Forelimb muscle (tissue), 1 donor: Measurements from ENCODE around the gene NDRG3. TPM values are rescaled to one million over a fixed set of nuclear protein-coding genes. Genes with fewer than 3 reads are reported as not detected.
"Not testable (repeated sequence)": the region's sequence is repeated elsewhere in the genome, so short reads cannot be mapped to it uniquely, and the experiment has no call there.

ENCODE experiments used
- DNase-seq: peaks from one replicate; pipeline ENCODE4 v3.0.0-alpha.2; 2013; ENCODE audit warnings: low read depth
- polyA plus RNA-seq: library from polyadenylated mRNA; unstranded; fragments of 120-200 nt; gene quantifications from one replicate; pipeline ENCODE4 v1.2.1, GENCODE V29; 2013; ENCODE audit not compliant: insufficient read length

Gene NDRG3
- polyA plus RNA-seq, 1 donor, result 13.9 TPM

GRCh38 chr20:36760647-36761046, 14.8 kb upstream of the NDRG3 start:
- no peak for DNase-seq

DNA sequence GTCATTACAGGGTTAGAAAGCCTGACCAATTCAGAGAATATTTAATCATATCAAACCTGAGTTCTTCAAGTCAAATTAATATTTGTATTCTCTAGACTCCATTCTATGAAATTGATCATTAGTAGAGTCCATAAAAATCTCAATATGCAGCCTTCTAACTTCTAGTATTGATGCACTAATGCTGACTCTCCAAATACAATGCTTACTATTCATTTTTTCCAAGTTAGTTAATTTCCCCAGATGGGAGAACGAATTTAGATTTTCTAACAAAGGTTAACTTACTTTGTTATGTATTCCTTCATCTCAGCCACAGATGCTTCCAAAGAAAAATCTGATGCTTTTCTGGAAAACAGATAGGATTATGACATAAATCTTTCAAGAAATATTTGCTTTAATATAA, 12.4 kb upstream of the NDRG3 start:
- no peak for DNase-seq

DNA sequence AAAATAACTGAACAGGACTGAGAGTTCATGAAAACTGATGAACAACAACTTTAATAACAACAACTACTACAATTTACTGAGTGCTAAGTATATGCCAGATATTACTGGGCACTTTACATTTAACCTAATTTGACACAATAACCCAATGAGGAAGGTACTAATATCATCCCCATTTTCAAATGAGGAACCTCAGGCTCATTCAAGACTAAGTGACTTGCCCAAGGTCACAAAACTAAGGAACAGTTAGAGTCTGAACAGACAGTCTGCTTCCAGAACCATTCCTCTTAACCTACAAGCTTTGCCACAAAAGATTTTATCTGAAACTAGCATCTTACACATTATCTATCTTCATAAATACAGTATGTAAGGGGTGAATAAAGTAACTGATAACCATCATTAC, 10.6 kb upstream of the NDRG3 start:
- no peak for DNase-seq

DNA sequence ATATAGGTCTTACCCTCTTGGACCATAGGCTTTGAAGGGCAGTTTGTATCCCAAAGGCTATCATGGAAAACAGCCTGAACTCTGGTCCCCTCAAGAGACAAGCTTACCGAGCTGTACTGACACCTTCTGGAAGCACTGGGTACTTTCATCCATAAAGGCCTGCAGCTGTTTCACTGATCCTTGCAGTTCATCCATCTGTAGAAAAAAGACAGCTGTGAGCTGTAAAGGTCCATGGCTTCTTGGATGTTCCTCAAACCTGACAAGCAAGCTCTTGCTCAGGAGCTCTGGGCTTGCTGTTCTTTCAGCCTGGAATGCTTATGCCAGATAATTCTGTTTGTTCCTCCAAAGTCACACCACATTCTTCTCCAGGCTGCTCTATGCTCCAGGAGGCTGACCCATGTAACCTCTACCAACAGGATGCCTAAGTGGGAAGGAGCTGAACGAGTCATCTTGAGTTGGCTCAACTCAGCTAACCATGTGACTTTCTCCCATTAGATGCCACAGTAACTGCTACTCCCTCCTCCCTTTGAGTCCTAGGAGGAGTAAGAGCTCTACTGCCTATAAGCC, 8.8 kb upstream of the NDRG3 start:
- DNase-seq, result no peak

- no peak for DNase-seq
Measured at GRCh38 chr20:36752582-36752981, 6.7 kb upstream of the NDRG3 start.

DNA sequence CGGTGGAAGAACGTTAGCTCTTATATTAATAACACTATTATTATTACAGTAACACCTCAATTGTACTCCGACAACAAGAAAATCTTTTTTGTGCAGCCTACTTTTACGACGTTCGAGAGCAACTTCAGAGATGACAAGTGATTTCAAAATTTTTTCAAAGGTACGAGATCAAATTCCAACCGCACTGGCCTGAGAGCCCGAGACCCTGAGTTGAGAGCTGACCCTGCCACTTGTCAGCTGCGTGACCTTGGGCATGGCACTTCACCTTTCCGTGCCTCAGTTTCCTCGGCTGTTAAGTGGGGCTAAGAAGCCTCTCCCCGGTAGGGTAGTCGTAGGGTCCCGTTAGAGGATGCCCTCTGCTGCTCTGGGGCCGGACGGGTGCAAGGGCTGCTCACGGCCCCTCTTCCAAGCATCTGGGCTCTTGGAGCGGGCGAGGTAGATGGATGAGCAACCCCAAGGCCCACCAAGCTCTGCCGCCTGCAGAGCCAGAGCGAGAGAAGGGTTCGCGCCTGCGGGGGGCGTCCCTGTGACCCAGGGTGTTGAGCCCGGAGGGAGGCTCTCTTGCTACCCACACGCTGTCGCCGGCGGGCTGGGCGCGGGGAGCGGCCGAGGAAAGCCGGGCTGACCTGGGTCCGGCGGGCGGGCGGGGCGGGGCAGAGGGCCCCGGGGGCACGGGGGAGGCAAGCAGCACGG, 510 bp downstream of the NDRG3 start:
- DNase-seq, result no peak

DNA sequence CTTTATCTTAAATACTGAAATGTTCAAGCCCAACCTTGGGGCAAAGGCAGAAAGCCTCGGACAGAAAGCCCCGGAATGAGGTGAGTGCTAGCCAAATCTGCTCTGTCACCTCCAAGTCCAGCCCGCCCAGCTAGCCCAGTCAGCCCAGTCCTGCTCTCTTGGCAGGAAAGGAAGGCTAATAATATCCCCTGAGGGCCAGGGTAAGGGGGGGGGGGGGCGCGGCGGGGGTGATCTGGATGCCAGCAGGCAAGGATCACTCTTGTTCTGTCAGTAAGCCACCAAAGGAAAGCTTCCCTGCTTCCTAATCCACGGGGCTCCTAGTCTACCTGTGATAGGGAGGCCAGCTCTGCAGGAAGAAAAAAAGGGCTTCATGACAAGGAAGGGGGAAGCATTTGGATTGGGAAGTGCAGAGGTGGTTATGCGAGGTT, 1.1 kb downstream of the NDRG3 start:
- no peak for DNase-seq

GRCh38 chr20:36744243-36744642, 1.6 kb downstream of the NDRG3 start:
- DNase-seq, result no peak

GRCh38 chr20:36742558-36742957, 3.3 kb downstream of the NDRG3 start:
- DNase-seq, result no peak

DNA sequence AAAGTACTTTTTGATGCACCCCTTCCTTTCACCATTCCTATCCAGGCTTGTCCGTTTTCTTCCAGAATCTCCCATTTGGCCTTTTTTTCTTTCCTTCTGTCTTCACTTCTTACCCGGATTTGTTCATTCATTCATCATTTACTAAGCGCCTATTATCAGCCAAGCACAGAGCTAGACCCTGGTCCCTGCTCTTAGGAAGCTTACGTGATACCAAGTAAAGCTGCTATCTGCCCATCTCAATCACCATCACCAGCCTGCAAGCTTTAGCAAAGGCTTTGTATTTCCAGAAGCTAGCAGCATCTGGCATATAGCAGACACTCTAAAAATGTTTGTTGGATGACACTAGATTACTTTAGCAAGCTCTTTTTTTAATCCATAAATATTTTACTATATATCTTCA, 4.8 kb downstream of the NDRG3 start:
- DNase-seq, result no peak

- no peak for DNase-seq
Measured at GRCh38 chr20:36737183-36737499, 8.7 kb downstream of the NDRG3 start.

DNA sequence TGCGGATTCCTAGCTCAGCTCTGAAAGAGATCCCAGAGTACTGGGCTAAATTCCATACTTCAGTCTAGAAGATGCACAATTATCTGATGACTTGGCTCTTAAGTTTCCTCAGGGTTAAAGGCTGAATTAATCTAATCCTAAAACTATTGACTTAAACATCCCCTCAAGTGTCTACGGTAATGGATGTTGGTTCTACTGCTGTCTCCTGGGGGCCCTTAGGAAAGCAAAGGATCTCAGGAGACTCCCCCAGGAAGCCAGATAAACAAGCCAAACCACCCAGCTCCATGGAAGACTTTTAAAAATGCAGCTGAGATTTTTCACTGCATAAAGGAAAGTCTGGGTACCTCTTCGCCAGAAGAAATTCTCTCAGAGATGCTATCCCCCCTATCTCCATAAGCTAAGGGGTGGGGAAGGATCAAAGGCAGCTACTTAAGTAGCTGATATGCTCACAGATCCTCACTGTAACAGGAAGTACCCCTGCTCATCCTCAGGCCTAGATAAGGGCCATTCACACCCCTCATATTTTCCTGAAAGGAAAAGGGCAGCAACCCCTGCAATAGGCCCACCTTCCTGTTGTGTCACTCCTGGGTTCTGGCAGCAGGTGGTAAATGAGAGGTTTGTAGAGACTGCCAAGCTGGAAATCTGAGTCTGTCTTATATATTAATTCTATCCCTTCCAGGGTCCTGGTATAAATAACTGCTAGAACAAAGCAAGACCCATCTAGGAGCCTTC, 9.3 kb downstream of the NDRG3 start:
- no peak for DNase-seq

DNA sequence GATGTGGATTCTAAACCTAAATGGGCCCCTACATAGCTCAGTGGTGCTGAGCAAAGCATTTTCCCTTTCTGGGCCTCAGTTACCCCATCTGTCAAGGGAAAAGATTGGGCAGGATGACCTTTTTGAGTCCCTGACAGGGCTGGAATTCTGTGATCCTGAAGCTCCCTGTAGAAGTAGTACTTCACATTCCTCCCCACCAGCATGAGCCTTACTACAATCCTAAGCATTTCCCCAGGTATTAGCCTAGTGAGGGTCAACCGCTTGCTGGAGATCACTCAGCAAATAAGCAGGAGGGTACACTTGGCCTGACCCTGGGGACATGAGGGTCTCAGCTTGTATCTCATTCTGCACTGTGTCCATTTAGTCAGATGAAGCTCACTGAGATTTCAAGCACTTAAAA, 13.4 kb downstream of the NDRG3 start:
- no peak for DNase-seq

- DNase-seq, result no peak
Measured at GRCh38 chr20:36728986-36729385, 16.9 kb downstream of the NDRG3 start.

- no peak for DNase-seq
Measured at GRCh38 chr20:36726168-36726567, 19.7 kb downstream of the NDRG3 start.

GRCh38 chr20:36720510-36720909, 25.4 kb downstream of the NDRG3 start:
- DNase-seq, result no peak

GRCh38 chr20:36717657-36718056, 28.2 kb downstream of the NDRG3 start:
- DNase-seq, result no peak

DNA sequence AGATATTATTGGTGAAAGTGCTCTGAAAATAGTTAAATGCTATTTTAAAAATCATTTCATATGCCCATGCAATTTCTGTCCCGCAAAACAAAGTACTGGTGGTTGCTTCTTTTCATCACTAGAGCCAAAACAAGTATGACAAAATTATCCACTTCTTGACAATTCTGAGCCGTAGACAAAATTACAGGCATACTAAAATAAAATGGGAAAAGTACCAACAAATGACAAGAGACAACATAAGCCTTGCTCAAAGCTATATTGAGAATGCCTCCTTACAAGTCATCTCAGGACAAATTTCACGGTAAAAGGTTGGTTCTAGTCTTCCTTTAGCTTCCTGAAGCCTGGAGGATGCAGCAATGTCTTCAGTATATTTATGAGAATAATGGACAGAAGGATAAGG, 28.9 kb downstream of the NDRG3 start:
- DNase-seq, result no peak

DNA sequence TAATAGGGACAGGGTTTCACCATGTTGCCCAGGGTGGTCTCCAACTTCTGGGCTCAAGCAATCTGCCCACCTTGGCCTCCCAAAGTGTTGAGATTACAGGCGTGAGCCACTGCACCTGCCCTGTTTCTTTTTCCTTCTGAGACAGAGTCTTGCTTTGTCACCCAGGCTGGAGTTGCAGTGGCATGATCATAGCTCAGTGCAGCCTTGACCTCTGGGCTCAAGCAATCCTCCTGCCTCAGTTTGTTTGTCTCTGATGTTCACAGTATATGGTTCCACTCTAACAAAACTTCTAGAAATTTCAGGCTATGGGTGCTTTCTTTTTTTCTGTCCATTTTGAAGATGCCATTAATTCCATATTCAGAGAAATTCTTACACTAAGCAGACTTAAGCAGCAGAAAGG, 33.1 kb downstream of the NDRG3 start:
- no peak for DNase-seq

- no peak for DNase-seq
Measured at GRCh38 chr20:36709126-36709525, 36.8 kb downstream of the NDRG3 start.

DNA sequence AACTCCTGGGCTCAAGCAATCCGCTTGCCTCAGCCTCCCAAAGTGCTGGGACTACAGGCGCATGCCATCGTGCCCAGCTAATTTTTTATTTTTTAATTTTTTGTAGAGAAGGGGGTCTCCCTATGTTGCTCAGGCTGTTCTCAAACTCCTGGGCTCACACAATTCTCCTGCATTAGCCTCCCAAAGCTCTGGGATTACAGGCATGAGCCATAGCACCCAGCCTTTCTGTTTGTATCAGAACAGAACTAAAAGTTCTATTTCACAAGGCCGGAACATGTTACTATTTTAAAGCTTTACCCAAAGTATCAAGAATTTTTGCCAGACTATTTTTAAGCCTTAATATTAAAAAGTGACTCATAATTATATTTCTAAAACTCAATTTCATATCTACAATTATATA, 42.4 kb downstream of the NDRG3 start:
- DNase-seq, result no peak

- DNase-seq, result no peak
Measured at GRCh38 chr20:36700438-36700837, 45.5 kb downstream of the NDRG3 start.

DNA sequence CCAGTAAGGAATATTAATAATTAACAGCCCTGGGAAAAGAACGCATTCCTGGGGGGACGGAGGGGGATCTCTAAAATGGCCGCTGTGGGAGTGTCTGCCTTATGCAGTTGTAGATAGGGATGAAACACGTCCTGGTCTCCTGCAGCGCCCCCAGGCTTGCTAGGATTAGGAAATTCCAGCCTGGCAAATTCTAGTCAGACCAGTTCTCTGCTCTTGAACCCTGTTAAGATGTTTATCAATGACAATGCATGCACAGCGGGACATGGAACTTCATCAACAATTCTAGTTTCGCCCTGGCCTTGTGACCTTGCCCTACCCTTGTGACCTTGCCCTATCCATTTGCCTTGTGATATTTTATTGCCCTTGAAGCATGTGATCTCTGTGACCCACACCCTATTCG, 50.4 kb downstream of the NDRG3 start:
- DNase-seq, result not testable (repeated sequence)
